Stimulated activated CD4-positive, alpha-beta T cell treated with anti-CD3 and anti-CD28 coated beads, Interleukin-4, amount 100 ng/mL, for 48 hours (primary cell): ENCODE measurements around the gene ZNF524.
"Not testable (repeated sequence)": the region's sequence is repeated elsewhere in the genome, so short reads cannot be mapped to it uniquely, and the experiment has no call there.

Experiments used
- DNase-seq, 2 donors: peaks; one replicate each; pipeline ENCODE4 v3.0.0-alpha.2; 2020; ENCODE audit warnings: low read depth in 2 of 2

ZNF524 gene

DNA sequence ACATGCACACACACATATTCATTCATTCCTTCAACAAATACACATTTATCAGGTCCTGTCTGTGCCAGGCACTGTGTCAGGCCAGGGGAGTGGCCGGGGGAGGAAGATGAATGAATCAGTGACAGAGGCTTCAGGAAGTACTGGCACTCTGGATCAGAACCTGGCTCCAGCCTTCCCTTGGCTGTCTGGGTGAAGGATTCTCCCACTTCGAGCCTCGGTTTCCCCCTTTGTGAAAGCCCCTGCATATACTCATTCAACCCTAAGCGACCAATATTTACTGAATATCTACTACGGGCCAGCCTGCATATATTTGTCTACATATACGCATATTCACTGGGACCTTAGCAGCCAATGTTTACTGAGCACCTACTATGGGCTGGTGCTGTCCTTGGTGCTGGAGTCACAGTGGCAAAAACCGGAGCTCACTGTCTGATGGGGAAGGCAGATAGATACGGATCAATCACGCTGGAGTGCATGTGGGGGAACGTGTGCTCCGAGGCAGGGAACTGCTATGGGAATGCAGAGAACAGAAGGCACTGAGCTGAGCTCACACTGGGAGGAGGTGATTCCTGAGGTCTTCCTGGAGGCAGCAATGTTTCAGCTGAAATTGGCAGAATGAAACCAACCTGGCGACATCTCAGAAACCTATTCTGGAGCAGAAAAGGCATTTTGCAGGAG, 18.8 kb upstream of the ZNF524 start:
- no peak for DNase-seq

DNA sequence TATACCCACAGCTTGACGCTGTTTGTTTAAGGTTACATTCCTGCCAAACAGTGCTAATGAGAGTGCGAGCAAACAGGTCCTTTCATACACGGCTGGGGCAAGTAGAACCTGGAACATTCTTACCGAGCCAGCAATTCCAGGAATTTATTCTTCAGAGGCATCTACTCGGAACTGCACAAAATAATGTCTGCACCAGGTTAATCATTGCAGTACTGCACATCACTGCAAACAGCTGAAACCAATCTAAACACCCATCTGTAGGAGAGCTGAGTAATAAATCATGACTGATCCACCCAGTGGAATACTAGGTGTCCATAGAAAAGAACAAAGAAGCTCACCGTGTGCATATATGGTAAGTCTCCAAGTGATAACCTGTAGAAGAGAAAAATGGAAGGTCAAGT, 18.3 kb upstream of the ZNF524 start:
- no peak for DNase-seq

GRCh38 chr19:55582284-55582683, 17.8 kb upstream of the ZNF524 start:
- DNase-seq = not testable (repeated sequence)

DNA sequence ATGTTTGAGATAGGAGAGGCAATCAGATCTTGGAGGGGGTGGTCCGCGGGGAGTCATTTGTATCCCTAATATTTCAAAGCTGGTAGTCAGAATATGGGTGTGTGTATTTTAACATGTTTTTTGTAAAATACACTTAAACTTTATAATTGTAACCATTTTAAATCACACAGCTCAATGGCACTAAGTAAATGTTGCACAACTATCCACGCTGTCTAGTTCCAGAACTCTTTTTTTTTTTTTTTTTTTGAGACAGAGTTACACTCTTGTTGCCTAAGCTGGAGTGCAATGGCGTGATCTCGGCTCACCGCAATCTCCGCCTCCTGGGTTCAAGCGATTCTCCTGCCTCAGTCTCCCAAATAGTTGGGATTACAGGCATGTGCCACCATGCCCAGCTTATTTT, 16.2 kb upstream of the ZNF524 start:
- not testable (repeated sequence) for DNase-seq

- no peak for DNase-seq
These were observed 15.2 kb upstream of the ZNF524 start for GRCh38 chr19:55584871-55585270.

- peak in 1 of 2 donors; percentile 48 for DNase-seq
These were observed 14.3 kb upstream of the ZNF524 start for GRCh38 chr19:55585658-55586339.

- peak; percentile 90 to 96 for DNase-seq
These were observed 13.0 kb upstream of the ZNF524 start for GRCh38 chr19:55586976-55587668.

DNA sequence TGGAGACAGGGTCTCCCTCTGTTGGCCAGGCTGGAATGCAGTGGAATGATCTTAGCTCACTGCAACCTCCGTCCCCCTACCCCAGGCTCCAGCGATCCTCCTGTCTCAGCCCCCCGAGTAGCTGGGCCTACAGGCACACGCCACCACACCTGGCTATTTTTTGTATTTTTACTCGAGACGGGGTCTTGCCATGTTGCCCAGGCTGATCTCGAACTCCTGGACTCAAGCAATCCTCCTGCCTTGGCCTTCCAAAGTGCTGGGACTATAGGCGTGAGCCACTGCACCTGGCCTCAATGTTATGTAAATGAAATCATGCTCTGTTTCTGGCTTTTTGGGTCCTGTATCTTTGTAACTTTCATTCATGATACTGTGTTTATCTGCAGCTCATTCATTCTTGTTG, 11.3 kb upstream of the ZNF524 start:
- DNase-seq = no peak

DNA sequence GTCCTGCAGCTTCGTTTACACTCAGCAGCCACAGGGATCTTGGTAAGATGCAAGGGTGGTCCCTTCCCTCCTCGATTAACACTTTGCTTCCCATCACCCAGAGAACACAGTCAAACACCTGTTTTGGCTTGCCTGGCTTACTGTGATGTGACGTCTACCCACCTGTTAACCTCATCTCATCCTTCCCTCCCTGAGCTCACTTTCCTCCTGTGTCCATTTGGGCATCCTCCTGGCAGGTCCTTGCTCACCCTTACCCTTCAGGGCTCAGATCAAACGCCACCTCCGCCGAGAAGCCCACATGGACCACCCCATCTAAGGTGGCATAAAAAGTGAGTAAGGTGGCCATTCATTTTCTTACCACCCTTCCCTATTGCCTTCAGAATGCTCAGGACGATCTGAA, 10.0 kb upstream of the ZNF524 start:
- no peak for DNase-seq

DNA sequence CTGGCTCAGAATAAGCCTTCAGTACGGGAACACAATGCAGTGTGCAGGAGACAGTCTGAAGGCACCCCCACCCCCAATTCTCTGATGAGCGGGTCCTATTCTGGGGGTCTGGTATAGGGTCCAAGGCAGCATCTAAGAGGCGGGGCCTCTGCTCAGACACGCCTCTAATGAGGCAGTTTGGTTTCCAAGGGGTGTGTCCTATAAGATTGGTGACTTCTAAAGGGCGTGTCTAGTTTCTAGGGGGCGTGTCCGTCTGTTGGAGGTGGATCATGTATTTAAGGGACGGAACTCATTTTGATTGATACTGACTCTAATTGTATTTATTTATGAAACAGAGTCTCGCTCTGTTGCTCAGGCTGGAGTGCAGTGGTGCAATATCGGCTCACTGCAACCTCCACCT, 9.5 kb upstream of the ZNF524 start:
- DNase-seq = no peak

DNA sequence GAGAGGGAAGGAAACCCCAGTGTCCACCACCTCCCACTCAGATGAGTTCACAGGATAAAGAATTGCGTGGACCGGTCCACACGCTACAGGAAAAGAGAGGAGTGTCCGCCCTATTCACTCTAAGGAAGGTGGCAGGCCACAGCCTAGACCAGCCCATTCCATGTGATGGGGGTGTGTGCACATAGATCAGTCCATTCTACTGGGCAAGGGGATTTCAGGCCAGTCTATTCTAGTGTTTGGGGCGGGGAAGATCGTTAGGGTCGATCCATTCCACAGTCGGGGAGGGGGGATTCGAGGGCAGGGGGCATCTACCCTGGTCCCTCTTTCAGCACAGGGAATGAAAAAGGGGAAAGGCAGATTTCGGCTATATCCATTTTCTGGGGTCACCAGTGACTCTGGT, 8.5 kb upstream of the ZNF524 start:
- DNase-seq = no peak

DNA sequence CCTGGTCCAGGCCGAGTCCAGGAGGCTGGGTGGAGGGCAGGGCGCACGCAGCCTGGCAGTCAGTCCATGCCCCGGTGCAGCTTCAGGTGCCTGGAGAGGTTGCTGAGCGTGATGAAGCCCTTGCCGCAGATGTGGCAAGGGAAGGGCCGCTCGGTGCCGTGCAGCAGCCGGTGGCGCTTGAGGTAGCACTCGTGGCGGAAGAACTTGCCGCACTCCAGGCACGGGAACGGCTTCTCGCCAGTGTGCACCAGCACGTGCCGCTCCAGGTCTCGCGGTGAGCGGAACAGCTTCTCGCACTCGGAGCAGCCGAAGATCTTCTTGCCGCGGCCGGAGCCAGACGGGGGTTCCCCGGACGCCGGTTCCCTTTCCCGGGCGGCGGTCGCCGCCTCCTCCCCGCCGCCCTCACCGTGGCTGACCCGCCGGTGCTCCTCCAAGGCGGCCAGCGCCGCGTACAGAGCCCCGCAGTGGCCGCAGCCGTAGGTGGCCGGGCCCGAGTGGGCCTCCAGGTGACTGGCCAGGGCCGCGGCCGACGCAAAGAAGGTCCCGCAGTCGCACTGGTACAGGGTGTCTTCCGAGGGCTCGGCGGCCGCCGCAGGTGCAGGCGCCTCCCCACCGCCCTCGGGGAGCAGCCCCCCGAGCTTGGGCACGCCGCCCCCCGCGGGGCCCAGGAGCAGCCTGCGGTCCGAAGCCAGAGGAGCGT, 7.5 kb upstream of the ZNF524 start:
- no peak for DNase-seq

DNA sequence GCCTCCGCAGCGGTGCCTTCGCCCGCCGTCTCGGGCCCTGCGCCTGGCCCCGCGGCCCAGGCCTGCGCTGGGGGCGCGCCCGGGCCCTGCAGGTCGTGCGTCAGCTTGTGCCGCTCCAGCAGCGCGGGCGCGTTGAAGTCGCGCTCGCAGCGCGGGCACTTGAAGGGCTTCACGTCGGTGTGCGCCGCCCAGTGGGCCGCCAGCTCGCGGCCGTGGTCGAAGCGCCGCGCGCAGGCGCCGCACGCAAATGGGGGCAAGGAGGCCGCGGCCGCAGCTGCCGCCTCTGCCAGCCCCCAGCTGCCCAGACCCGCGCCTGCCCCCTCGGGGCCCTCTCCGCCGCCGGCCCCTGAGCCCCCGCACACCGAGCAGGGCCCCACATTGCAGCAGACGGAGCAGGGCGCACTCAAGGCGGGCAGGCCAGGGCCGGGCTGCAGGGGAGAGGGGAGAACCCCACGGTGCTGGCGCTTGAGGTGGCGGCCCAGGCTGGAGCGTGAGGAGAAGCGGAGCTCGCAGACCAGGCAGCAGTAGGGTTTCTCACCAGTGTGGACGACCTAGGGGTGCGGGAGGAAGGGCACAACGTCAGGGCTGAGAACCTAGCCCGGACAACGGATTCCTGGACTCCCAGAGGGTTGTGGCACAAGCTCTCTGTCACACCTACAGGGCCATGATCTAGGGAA, 6.9 kb upstream of the ZNF524 start:
- DNase-seq = no peak

GRCh38 chr19:55594996-55595545, 5.0 kb upstream of the ZNF524 start:
- no peak for DNase-seq

DNA sequence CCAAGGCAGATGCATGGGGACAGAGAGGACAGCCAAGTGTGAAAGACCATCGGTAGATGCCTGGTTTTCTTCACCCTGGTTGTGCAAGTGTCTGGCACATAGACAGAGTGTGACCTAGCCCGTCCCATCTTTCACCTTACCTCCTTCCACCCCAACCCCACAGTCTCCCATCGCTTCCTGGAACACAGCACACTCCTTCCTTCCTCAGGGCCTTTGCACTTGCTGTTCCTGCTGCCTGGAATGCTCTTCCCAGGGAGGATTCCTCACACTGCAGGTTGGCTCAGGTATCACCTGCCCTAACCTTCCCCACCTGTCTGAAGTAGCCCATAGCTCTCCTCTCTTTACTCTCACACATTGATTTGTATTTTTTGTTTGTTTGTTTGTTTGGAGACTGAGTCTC, 3.8 kb upstream of the ZNF524 start:
- no peak for DNase-seq

DNA sequence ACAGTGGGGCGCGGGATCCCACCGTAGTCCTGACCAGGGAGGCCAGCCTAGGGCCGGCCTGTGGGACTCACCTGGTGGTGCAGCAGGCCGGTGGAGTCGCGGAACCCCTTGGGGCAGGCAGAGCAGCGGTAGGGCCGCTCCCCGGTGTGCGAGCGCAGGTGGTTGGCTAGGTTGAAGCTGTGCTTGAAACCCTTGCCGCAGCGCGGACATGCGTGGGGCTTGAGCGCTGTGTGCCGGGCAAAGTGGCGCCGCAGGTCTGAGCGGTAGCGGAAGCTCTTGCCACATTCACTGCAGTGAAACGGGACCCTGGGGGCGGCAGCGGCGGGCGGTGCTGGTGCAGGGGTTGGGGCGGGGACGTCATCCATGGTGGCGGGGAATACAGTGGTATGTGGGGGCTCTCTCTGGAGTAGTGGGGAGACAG, 2.6 kb upstream of the ZNF524 start:
- DNase-seq = no peak

DNA sequence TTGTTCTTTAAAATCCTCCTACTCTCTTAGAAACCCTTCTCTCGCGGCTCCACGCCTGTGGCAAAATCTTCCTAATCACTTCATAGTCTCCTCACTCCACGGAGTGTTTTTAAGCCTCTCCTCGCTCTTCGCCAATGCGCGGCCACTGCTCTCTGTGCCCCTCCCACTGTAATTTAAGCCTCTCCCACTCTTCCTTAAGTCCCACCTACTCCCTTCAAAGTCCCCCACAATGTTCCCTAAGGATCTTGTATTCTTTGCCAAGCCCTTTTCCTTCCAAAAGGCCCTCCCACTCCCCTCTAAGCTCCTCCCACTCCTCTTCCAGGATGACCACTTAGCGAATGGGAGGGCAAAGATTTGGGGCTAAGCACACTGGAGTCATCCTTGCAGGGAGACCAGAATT, 2.1 kb upstream of the ZNF524 start:
- no peak for DNase-seq

DNA sequence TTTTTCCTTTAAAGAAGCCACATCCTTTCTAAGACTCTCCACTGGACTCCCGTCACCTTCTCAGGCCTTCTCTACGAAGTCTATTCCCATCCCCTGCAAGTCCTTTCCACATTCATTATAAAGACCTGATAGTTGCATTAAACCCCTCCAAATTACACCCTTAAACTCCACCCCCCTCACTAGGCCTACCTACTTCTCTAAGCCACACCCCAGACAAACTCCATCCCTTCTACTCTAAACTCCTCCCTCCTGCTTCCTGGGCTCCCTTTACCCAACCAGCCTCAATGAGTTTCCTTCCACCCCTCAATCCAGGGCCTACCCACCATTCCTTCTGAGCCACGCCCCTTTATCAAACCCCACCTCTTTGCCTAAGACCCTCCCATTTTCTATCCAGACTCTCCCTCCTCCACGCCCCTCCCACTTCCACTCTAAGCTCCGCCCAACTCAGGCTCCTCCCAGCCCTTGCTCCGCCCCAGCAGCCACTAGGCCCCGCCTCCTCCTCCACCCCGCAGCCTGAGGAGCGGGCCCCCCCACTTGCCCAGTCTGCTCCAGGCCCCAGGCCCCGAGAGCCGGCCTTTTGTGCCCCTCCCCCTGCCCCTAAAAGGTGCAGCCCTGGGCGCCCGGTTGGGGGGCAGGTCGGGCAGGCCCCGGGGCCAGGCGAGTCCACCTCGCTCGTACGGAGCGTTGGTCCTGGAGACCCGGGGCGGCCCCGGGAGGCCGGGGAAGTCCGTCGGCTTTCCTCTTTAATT, 1.2 kb upstream of the ZNF524 start:
- DNase-seq = peak; percentile 87 to 97

- DNase-seq = peak; percentile 94 to 95
These were observed 633 bp upstream of the ZNF524 start, which contains the start of gene FIZ1 for GRCh38 chr19:55599468-55599841. TSS of gene FIZ1 (minus strand) at chr19:55599517. CDS start at chr19:55597865, 1,652 bp downstream.

- DNase-seq = no peak
These were observed 557 bp downstream of the ZNF524 start for GRCh38 chr19:55600662-55601028.

- DNase-seq = no peak
These were observed 996 bp downstream of the ZNF524 start for GRCh38 chr19:55601084-55601483.
